GM10266 (cell line): ENCODE measurements around the gene RPRM.

ENCODE experiments used
- DNase-seq: peaks from one replicate; pipeline ENCODE4 v3.0.0; 2012; ENCODE audit errors: extremely low spot score
- TF ChIP-seq, protein P1 (sequence below): IDR thresholded peaks from 2 replicates; pipeline ENCODE4 v1.5.1; 2012; ENCODE audit warnings: mild to moderate bottlenecking, low read depth; ENCODE audit not compliant: control insufficient read depth, insufficient read depth; ENCODE audit errors: missing control alignments

RPRM gene

DNA sequence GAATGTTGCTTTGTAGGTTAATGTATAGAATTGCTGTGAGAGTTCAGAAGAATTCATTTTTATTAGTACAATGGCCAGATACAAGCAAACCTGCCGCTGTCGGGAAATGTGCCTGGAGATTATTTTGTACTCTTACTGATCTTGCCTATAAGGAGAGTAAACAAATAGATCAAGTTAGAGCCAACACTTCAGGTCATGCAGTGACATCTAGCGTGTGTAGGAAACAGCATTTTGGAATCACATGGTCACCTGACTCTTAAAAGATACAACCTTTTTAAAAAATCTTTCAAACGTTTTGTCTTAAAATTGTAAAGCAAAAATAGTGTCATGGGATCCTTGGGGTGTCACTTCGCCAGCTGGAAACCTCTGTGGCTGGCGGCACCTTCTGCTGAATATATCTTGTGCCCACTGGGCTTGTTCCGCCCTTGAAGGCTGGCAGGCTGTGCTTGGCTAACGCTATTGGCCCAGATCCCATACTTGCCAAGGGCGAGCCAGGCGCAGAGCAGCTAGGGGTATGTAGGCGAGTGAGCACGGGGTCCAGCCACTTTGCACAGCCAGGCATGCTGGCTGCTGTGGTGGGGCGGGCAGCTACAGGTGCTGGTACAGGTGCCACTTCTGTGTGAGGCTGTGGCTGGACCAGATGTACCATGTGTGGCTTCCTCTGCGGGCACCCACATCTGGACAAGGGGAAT lies 19.5 kb upstream of the RPRM start:
- TF ChIP-seq, protein P1, sequence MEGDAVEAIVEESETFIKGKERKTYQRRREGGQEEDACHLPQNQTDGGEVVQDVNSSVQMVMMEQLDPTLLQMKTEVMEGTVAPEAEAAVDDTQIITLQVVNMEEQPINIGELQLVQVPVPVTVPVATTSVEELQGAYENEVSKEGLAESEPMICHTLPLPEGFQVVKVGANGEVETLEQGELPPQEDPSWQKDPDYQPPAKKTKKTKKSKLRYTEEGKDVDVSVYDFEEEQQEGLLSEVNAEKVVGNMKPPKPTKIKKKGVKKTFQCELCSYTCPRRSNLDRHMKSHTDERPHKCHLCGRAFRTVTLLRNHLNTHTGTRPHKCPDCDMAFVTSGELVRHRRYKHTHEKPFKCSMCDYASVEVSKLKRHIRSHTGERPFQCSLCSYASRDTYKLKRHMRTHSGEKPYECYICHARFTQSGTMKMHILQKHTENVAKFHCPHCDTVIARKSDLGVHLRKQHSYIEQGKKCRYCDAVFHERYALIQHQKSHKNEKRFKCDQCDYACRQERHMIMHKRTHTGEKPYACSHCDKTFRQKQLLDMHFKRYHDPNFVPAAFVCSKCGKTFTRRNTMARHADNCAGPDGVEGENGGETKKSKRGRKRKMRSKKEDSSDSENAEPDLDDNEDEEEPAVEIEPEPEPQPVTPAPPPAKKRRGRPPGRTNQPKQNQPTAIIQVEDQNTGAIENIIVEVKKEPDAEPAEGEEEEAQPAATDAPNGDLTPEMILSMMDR: no peak
- no peak for DNase-seq

- TF ChIP-seq, protein P1: no peak
- DNase-seq: no peak
These were observed 17.2 kb upstream of the RPRM start for GRCh38 chr2:153495725-153496124.

GRCh38 chr2:153488072-153488471 lies 9.5 kb upstream of the RPRM start:
- TF ChIP-seq, protein P1: no peak

DNA sequence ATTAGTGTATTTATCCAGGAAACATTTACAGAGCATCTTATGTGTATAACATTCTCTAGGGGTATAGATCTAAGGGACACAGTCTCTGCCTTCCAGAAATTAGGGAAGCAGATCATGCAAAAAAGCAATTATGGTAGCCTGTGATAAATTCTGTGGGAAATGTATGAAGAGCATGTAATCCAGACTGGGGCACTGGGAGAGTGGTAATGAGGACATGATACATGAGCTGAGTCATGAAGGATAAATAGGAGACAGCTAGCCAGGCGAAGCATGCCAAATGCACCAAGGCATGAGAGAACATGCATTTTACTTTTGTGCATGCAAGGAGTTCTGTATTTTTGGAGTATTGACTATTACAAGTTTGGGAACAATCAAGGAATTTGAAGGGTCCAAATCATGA lies 8.9 kb upstream of the RPRM start:
- DNase-seq: no peak
- TF ChIP-seq, protein P1: no peak

More at GRCh38 chr2:153488072-153488471, 9.5 kb upstream of the RPRM start:
- no peak for DNase-seq

GRCh38 chr2:153479573-153479972 lies 1.0 kb upstream of the RPRM start:
- TF ChIP-seq, protein P1: no peak
- no peak for DNase-seq

GRCh38 chr2:153477636-153478288 lies 800 bp downstream of the RPRM start:
- TF ChIP-seq, protein P1: no peak
- peak; percentile 10 for DNase-seq

- DNase-seq: peak; percentile 12
- TF ChIP-seq, protein P1: no peak
These were observed 1.5 kb downstream of the RPRM start for GRCh38 chr2:153476816-153477635.
